ENCODE results near the gene ZSWIM9.
"Not testable (repeated sequence)": the region's sequence is repeated elsewhere in the genome, so short reads cannot be mapped to it uniquely, and the experiment has no call there.

The ZSWIM9 gene

GRCh38 chr19:48218997-48219396 lies 48.5 kb downstream of the ZSWIM9 start:
- H3K4me3 ChIP-seq (ENCODE audit: low read depth, low read length): no peak overlapping the region
- in situ Hi-C loops (cut with HindIII; ENCODE audit: low sequenced_read_pairs): no loop called here
- DNase-seq (ENCODE audit: low read depth): no peak
- no peak for TF ChIP-seq CTCF (IDR thresholded peaks at IDR 0.05; ENCODE audit: low read depth, low read length, missing control alignments)

GRCh38 chr19:48220784-48221183 lies 50.3 kb downstream of the ZSWIM9 start:
- H3K4me3 ChIP-seq (ENCODE audit: low read depth, low read length); in situ Hi-C loops (cut with HindIII; ENCODE audit: low sequenced_read_pairs); DNase-seq (ENCODE audit: low read depth): not testable (repeated sequence)

- TF ChIP-seq CTCF (IDR thresholded peaks at IDR 0.05; ENCODE audit: low read depth, low read length, missing control alignments): no peak
- H3K4me3 ChIP-seq (ENCODE audit: low read depth, low read length): no peak overlapping the region
- no peak for DNase-seq (ENCODE audit: low read depth)
- in situ Hi-C loops (cut with HindIII; ENCODE audit: low sequenced_read_pairs): no loop called here
Measured at GRCh38 chr19:48221628-48222027, 51.1 kb downstream of the ZSWIM9 start.

GRCh38 chr19:48230555-48231129 lies 60.2 kb downstream of the ZSWIM9 start:
- DNase-seq (ENCODE audit: low read depth): no peak
- in situ Hi-C loops (cut with HindIII; ENCODE audit: low sequenced_read_pairs): no loop called here
- TF ChIP-seq CTCF (IDR thresholded peaks at IDR 0.05; ENCODE audit: low read depth, low read length, missing control alignments): no peak
- H3K4me3 ChIP-seq (ENCODE audit: low read depth, low read length): no peak overlapping the region

GRCh38 chr19:48237057-48237456 lies 66.6 kb downstream of the ZSWIM9 start:
- in situ Hi-C loops (cut with HindIII; ENCODE audit: low sequenced_read_pairs): no loop called here
- no peak for DNase-seq (ENCODE audit: low read depth)
- H3K4me3 ChIP-seq (ENCODE audit: low read depth, low read length): no peak overlapping the region
- TF ChIP-seq CTCF (IDR thresholded peaks at IDR 0.05; ENCODE audit: low read depth, low read length, missing control alignments): no peak

- H3K4me3 ChIP-seq (ENCODE audit: low read depth, low read length): no peak overlapping the region
- TF ChIP-seq CTCF (IDR thresholded peaks at IDR 0.05; ENCODE audit: low read depth, low read length, missing control alignments): no peak
- in situ Hi-C loops (cut with HindIII; ENCODE audit: low sequenced_read_pairs): no loop called here
- no peak for DNase-seq (ENCODE audit: low read depth)
Measured at GRCh38 chr19:48239120-48239519, 68.6 kb downstream of the ZSWIM9 start.

- DNase-seq (ENCODE audit: low read depth): no peak
- TF ChIP-seq CTCF (IDR thresholded peaks at IDR 0.05; ENCODE audit: low read depth, low read length, missing control alignments): no peak
- no peak overlapping the region for H3K4me3 ChIP-seq (ENCODE audit: low read depth, low read length)
- in situ Hi-C loops (cut with HindIII; ENCODE audit: low sequenced_read_pairs): no loop called here
Measured at GRCh38 chr19:48239582-48240141, 69.2 kb downstream of the ZSWIM9 start.

- in situ Hi-C loops (cut with HindIII; ENCODE audit: low sequenced_read_pairs); DNase-seq (ENCODE audit: low read depth); H3K4me3 ChIP-seq (ENCODE audit: low read depth, low read length): not testable (repeated sequence)
Measured at GRCh38 chr19:48241771-48242170, 71.3 kb downstream of the ZSWIM9 start.
